NCI-H510A treated with DMSO at 0.1 percent for 48 hours (cell line): Measurements from ENCODE around the gene ATAD3A.
"Not testable (repeated sequence)": the region's sequence is repeated elsewhere in the genome, so short reads cannot be mapped to it uniquely, and the experiment has no call there.

Experiments used
- DNase-seq: peaks from one replicate; lab custom pipeline; 2025; lab: John Stamatoyannopoulos, UW

The ATAD3A gene

GRCh38 chr1:1489861-1490260, 22.1 kb upstream of the ATAD3A start:
- no peak for DNase-seq

- DNase-seq = no peak
Observed at GRCh38 chr1:1490633-1491230, 21.2 kb upstream of the ATAD3A start.

GRCh38 chr1:1491601-1492000, 20.4 kb upstream of the ATAD3A start:
- no peak for DNase-seq

GRCh38 chr1:1494311-1494710, 17.7 kb upstream of the ATAD3A start:
- DNase-seq = not testable (repeated sequence)

- DNase-seq = not testable (repeated sequence)
Observed at GRCh38 chr1:1495461-1495975, 16.4 kb upstream of the ATAD3A start.

- peak; percentile 99 for DNase-seq
Observed at GRCh38 chr1:1504777-1505365, 7.1 kb upstream of the ATAD3A start.

- DNase-seq = peak; percentile 86
Observed at GRCh38 chr1:1505366-1505798, 6.6 kb upstream of the ATAD3A start.

GRCh38 chr1:1505801-1506200, 6.2 kb upstream of the ATAD3A start:
- DNase-seq = not testable (repeated sequence)

- DNase-seq = no peak
Observed at GRCh38 chr1:1507305-1507704, 4.7 kb upstream of the ATAD3A start.

- not testable (repeated sequence) for DNase-seq
Observed at GRCh38 chr1:1508775-1509464, 3.0 kb upstream of the ATAD3A start.

GRCh38 chr1:1509465-1509850, 2.5 kb upstream of the ATAD3A start:
- DNase-seq = not testable (repeated sequence)

GRCh38 chr1:1510912-1511532, 940 bp upstream of the ATAD3A start:
- DNase-seq = peak; percentile 99

GRCh38 chr1:1512425-1512824, 463 bp downstream of the ATAD3A start:
- peak; percentile 30 for DNase-seq

GRCh38 chr1:1513675-1514074, 1.7 kb downstream of the ATAD3A start:
- DNase-seq = not testable (repeated sequence)

- not testable (repeated sequence) for DNase-seq
Observed at GRCh38 chr1:1514376-1514775, 2.4 kb downstream of the ATAD3A start.

GRCh38 chr1:1516923-1517322, 5.0 kb downstream of the ATAD3A start:
- not testable (repeated sequence) for DNase-seq

GRCh38 chr1:1517973-1518620, 6.1 kb downstream of the ATAD3A start:
- no peak for DNase-seq

GRCh38 chr1:1518621-1519007, 6.7 kb downstream of the ATAD3A start:
- not testable (repeated sequence) for DNase-seq

GRCh38 chr1:1519805-1520505, 8.0 kb downstream of the ATAD3A start:
- DNase-seq = not testable (repeated sequence)

- DNase-seq = no peak
Observed at GRCh38 chr1:1521331-1521730, 9.4 kb downstream of the ATAD3A start.

GRCh38 chr1:1522536-1522935, 10.6 kb downstream of the ATAD3A start:
- DNase-seq = not testable (repeated sequence)
